OCI-LY1 (cell line): ENCODE measurements around the gene TUB.

Experiments
- H2AFZ ChIP-seq: fragments of 200-600 bp; sonication (generic), shearing (Covaris generic); 2 replicates; pipeline ENCODE4 v1.6.0; 2014; ENCODE audit warnings: antibody characterized with exemption, mild to moderate bottlenecking, low read length
- H3F3A ChIP-seq: fragments of 200-600 bp; sonication (generic), shearing (Covaris generic); 2 replicates; pipeline ENCODE4 v1.6.0; 2014; ENCODE audit warnings: mild to moderate bottlenecking, antibody characterized with exemption, low read length, moderate library complexity; ENCODE audit not compliant: insufficient read depth
- H3K27ac ChIP-seq: fragments of 200-600 bp; sonication (generic); 2 replicates; pipeline ENCODE4 v1.5.1; 2014; ENCODE audit warnings: low read length, mixed run types, mild to moderate bottlenecking, low read depth; ENCODE audit not compliant: poor library complexity, severe bottlenecking
- H3K27me3 ChIP-seq: fragments of 200-600 bp; sonication (generic); 2 replicates; pipeline ENCODE4 v1.6.0; 2014; ENCODE audit warnings: antibody characterized with exemption, mild to moderate bottlenecking, low read length, moderate library complexity; ENCODE audit not compliant: insufficient read depth
- H3K36me3 ChIP-seq: fragments of 200-600 bp; sonication (generic); 2 replicates; pipeline ENCODE4 v1.6.1; 2014; ENCODE audit warnings: mild to moderate bottlenecking, antibody characterized with exemption, low read length, moderate library complexity, mixed read lengths; ENCODE audit not compliant: insufficient read depth
- H3K4me1 ChIP-seq: fragments of 200-600 bp; sonication (generic); 2 replicates; pipeline ENCODE4 v1.5.1; 2014; ENCODE audit warnings: mild to moderate bottlenecking, low read length, moderate library complexity; ENCODE audit not compliant: insufficient read depth, severe bottlenecking
- H3K4me2 ChIP-seq: fragments of 200-600 bp; sonication (generic), shearing (Covaris generic); 2 replicates; pipeline ENCODE4 v1.6.1; 2014; ENCODE audit warnings: low read length
- H3K4me3 ChIP-seq: fragments of 200-600 bp; sonication (generic); 2 replicates; pipeline ENCODE4 v1.5.1; 2014; ENCODE audit warnings: low read length, low read depth, mild to moderate bottlenecking, mixed read lengths; ENCODE audit not compliant: poor library complexity, severe bottlenecking
- H3K79me2 ChIP-seq: fragments of 200-600 bp; shearing (Covaris generic); 2 replicates; pipeline ENCODE4 v1.6.1; 2016; ENCODE audit warnings: mixed run types, low read length, mixed read lengths; ENCODE audit not compliant: insufficient read depth
- H3K9ac ChIP-seq: fragments of 200-600 bp; sonication (generic), shearing (Covaris generic); 2 replicates; pipeline ENCODE4 v1.6.1; 2014; ENCODE audit warnings: mild to moderate bottlenecking, low read length, mixed read lengths
- H3K9me2 ChIP-seq: fragments of 200-600 bp; sonication (generic), shearing (Covaris generic); 2 replicates; pipeline ENCODE4 v1.6.1; 2014; ENCODE audit warnings: low read depth, mild to moderate bottlenecking, low read length, mixed read lengths
- H3K9me3 ChIP-seq: fragments of 200-600 bp; shearing (Covaris generic); 2 replicates; pipeline ENCODE4 v1.6.1; 2014; ENCODE audit warnings: low read length, mixed read lengths
- H4K20me1 ChIP-seq: fragments of 200-600 bp; sonication (generic), shearing (Covaris generic); 2 replicates; pipeline ENCODE4 v1.6.0; 2016; ENCODE audit warnings: mild to moderate bottlenecking, low read length; ENCODE audit not compliant: insufficient read depth
- EZH2 ChIP-seq: fragments of 200-600 bp; sonication (generic), shearing (Covaris generic); IDR thresholded peaks from 2 replicates; pipeline ENCODE4 v1.8.0; 2017; ENCODE audit warnings: borderline replicate concordance, mixed run types, mild to moderate bottlenecking, antibody characterized with exemption, low read length, moderate library complexity, mixed read lengths
- TF ChIP-seq, protein P1 (sequence below): fragments of 200-600 bp; sonication (generic), shearing (Covaris generic); IDR thresholded peaks from 2 replicates; pipeline ENCODE4 v1.5.1; 2017; ENCODE audit warnings: mild to moderate bottlenecking, antibody characterized with exemption, low read length, moderate library complexity, mixed read lengths

Gene TUB

DNA sequence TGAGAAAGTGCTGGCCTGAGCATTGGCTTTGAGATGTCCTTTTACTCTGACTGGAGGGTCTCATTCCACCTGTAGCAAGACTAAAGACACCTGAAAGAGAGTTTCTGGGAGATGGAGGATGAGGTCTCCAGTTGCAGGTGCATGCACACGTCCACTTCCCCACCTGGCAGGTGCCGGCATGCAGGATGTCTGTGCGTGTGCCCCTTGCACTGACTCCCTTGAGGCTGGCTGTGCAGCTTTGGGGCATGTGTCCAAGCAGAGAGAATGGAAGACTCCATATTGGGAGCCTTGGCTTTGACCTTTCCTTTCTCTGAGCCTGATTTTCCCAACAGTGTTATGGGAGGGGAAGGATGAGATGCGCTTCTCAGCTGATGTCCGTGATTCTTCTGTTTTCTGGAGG is 44.0 kb upstream of the TUB start:
- H3K9ac ChIP-seq: no peak overlapping the region
- TF ChIP-seq, protein P1, sequence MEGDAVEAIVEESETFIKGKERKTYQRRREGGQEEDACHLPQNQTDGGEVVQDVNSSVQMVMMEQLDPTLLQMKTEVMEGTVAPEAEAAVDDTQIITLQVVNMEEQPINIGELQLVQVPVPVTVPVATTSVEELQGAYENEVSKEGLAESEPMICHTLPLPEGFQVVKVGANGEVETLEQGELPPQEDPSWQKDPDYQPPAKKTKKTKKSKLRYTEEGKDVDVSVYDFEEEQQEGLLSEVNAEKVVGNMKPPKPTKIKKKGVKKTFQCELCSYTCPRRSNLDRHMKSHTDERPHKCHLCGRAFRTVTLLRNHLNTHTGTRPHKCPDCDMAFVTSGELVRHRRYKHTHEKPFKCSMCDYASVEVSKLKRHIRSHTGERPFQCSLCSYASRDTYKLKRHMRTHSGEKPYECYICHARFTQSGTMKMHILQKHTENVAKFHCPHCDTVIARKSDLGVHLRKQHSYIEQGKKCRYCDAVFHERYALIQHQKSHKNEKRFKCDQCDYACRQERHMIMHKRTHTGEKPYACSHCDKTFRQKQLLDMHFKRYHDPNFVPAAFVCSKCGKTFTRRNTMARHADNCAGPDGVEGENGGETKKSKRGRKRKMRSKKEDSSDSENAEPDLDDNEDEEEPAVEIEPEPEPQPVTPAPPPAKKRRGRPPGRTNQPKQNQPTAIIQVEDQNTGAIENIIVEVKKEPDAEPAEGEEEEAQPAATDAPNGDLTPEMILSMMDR: no peak
- no peak for TF ChIP-seq EZH2
- no peaks in the 10 kb centered on the region for H3F3A ChIP-seq
- no peaks in the 10 kb centered on the region for H3K27me3 ChIP-seq
- H3K79me2 ChIP-seq: no peaks in the 10 kb centered on the region
- H3K9me2 ChIP-seq: no peaks in the 10 kb centered on the region
- H3K4me1 ChIP-seq: no peaks in the 10 kb centered on the region
- no peaks in the 10 kb centered on the region for H3K9me3 ChIP-seq
- H2AFZ ChIP-seq: no peak overlapping the region
- no peak overlapping the region for H3K4me2 ChIP-seq
- H3K27ac ChIP-seq: no peak overlapping the region
- no peaks in the 10 kb centered on the region for H3K36me3 ChIP-seq
- no peaks in the 10 kb centered on the region for H4K20me1 ChIP-seq
- no peak overlapping the region for H3K4me3 ChIP-seq

DNA sequence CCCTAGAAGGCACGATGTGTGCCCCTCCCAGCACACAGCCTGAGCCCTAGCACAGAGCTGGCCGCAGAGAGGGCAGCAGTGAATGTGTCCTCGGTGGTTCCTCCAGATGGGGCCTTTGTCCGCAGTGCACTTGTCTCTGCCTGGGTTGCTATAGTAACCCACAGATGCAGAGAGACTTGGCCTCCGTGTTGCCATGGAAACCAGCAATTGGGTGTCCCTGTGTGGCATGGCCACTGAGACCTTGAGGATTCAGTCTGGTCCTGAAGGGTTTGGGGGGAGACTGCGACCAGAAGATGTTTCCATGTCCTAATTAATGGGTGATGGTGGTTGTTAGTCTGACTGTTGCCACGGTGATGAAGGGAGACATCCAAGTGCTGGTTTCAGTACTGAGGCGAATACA is 42.6 kb upstream of the TUB start:
- Histone ChIP-seq H3K36me3 (no peaks in the 10 kb centered on the region), H3F3A (no peaks in the 10 kb centered on the region), H2AFZ (no peak overlapping the region), H3K9me2 (no peaks in the 10 kb centered on the region), H4K20me1 (no peaks in the 10 kb centered on the region), H3K4me2 (no peak overlapping the region), H3K4me3 (no peak overlapping the region), H3K4me1 (no peaks in the 10 kb centered on the region), H3K9me3 (no peaks in the 10 kb centered on the region), H3K27ac (no peak overlapping the region), H3K79me2 (no peaks in the 10 kb centered on the region), H3K9ac (no peak overlapping the region), H3K27me3 (no peaks in the 10 kb centered on the region)
- TF ChIP-seq, protein P1: no peak
- TF ChIP-seq EZH2: no peak

DNA sequence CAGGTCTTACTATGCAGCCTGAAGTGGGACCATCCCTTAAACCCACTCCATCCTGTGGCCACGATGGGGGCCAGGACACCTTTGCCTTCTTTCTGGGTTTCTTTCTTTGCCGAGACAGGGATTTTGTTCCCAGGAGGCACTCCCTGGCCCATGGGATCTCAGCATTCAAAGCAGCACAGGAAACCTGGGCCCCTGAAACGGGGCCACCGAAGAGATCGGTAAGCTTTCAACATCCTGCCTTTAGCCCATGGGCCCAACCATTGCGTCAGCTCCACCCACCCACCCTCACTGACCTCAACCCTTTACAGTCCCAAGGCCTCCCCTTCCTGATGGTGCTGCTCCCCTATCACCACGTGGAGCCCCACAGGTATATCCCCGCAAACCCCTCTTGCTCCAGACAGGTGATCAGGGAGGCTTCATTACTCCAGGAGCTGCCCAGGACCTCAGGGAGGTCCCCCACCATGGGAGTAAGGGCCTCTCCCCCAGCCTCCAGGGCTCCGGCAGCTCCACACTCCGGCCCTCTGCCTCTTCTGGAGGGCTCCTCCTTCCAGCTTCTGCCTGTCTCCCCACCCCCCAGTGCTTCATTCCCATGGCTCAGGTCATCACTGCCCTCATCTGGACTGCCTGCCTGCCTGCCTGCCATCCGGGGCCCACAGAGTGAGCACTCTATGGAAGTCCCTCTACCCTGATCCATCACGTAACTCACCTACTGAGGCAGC is 42.0 kb upstream of the TUB start:
- no peak for TF ChIP-seq EZH2
- TF ChIP-seq, protein P1: no peak
- Histone ChIP-seq H3K4me2 (no peak overlapping the region), H3K4me1 (no peaks in the 10 kb centered on the region), H3K27ac (no peak overlapping the region), H2AFZ (no peak overlapping the region), H3F3A (no peaks in the 10 kb centered on the region), H3K4me3 (no peak overlapping the region), H3K27me3 (no peaks in the 10 kb centered on the region), H3K36me3 (no peaks in the 10 kb centered on the region), H3K79me2 (no peaks in the 10 kb centered on the region), H3K9ac (no peak overlapping the region), H3K9me2 (no peaks in the 10 kb centered on the region), H3K9me3 (no peaks in the 10 kb centered on the region), H4K20me1 (no peaks in the 10 kb centered on the region)
